ENCODE data around the gene ELK1. TPM values are rescaled to one million over a fixed set of nuclear protein-coding genes. Genes with fewer than 3 reads are reported as not detected.

Gene ELK1
- total RNA-seq, 1 donor from 2014 or later, result 40.9 TPM

DNA sequence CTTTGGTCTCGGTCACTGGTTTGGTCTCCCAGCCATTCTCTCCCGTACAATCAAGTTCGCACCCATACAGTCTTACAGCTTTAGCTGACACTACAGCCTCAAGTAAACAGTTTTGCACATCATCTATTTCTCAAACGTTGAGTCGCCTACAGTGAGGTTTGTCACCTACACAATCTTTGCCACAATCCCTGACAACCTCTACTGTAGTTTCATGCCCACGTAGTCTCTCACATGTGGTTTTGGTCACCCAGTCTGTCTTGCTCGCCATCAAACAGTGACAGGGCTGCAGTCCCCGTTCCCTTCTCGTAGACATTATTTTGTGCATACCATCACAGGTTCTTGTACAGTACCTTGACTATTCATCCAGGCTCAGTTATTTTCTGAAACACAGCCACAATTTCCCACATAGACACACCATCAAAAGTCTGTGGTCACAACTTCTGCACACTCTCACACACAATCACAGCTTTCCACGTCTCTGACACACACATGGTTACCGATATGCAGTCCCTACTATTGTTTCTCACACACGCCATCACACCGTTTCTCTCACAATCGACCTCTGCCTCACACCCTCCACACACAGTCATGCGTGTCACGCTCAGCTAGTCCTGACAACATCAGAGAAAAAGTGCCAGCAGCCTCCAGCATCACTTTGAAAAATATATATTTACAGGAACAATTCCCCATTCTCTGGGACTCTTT is 15.3 kb downstream of the ELK1 start:
- Mint-ChIP-seq H3K9me3 (ENCODE audit: unreplicated experiment) (peaks cover 5% of the 10 kb centered on the region), H3K4me3 (ENCODE audit: unreplicated experiment) (no peak overlapping the region), H3K36me3 (ENCODE audit: unreplicated experiment) (peaks cover 20% of the 10 kb centered on the region), H3K27me3 (ENCODE audit: unreplicated experiment) (no peaks in the 10 kb centered on the region), H3K4me1 (ENCODE audit: unreplicated experiment) (no peaks in the 10 kb centered on the region), H3K27ac (ENCODE audit: unreplicated experiment) (no peak overlapping the region)
- TF ChIP-seq, protein P1, sequence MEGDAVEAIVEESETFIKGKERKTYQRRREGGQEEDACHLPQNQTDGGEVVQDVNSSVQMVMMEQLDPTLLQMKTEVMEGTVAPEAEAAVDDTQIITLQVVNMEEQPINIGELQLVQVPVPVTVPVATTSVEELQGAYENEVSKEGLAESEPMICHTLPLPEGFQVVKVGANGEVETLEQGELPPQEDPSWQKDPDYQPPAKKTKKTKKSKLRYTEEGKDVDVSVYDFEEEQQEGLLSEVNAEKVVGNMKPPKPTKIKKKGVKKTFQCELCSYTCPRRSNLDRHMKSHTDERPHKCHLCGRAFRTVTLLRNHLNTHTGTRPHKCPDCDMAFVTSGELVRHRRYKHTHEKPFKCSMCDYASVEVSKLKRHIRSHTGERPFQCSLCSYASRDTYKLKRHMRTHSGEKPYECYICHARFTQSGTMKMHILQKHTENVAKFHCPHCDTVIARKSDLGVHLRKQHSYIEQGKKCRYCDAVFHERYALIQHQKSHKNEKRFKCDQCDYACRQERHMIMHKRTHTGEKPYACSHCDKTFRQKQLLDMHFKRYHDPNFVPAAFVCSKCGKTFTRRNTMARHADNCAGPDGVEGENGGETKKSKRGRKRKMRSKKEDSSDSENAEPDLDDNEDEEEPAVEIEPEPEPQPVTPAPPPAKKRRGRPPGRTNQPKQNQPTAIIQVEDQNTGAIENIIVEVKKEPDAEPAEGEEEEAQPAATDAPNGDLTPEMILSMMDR (IDR thresholded peaks at IDR 0.05), result no peak
- no peak for DNase-seq (ENCODE audit: extremely low spot score, unreplicated experiment)

DNA sequence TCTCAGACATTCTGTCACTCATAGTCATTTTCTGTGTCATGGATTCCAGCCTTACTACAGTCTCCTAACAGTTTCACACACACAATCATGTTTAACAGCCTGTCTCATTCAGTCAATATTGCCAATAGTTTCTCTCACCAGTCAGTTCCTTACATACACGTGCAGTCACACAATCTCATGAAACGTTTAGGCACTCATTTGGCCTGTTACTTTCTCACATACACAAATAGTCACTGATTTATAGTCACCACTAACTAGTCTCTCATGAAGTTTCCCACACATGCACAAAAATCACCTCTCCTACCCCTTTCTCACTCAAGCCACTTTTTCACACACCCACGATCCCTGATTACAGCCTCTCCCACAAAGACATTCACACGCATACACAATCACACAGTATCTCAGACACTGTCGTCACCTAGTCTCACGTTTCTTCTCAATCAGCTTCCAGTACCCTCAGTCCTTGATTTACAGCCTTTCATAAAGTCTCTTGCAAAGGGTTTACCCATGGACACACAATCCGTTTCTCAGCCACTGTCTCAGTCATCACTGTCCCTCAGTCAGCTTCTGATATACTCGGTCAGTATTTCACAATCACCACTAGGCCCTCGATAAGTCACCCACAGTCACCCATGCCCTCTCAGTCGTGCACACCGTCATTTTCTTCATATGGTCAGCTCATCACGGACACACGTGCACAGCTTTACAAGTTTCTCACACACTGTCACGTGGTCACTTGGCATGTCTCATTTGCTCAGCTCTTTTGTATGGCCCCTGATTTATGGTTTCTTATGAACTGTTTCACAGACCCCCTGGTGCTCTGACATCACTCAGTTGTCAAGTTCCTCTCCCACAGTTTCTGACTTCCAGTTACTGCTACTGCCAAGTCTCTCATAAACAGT is 16.4 kb downstream of the ELK1 start:
- Mint-ChIP-seq H3K36me3 (ENCODE audit: unreplicated experiment) (peaks cover 13% of the 10 kb centered on the region), H3K27ac (ENCODE audit: unreplicated experiment) (no peak overlapping the region), H3K9me3 (ENCODE audit: unreplicated experiment) (no peaks in the 10 kb centered on the region), H3K27me3 (ENCODE audit: unreplicated experiment) (no peaks in the 10 kb centered on the region), H3K4me3 (ENCODE audit: unreplicated experiment) (no peak overlapping the region), H3K4me1 (ENCODE audit: unreplicated experiment) (no peaks in the 10 kb centered on the region)
- DNase-seq (ENCODE audit: extremely low spot score, unreplicated experiment), result no peak
- TF ChIP-seq, protein P1 (IDR thresholded peaks at IDR 0.05), result no peak

DNA sequence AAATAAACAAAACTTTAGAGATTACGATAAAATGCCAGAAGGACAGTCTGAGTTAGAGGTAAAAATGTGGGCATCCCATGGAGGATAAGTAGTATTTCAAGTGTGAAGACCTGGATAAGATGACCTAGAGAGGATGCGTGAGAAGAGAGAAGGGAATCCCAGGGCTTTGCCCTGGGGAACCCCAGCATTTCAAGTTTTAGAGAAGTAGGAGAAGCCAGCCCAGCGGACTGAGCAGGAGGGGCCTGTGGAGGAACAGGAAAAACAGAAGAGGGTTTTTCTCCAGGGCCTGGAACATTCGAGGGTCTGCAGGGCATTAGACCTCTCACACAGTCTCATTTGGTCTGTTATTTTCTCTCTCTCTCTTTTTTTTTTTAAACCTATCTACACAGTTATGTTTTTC is 17.7 kb downstream of the ELK1 start:
- peaks cover 10% of the 10 kb centered on the region for H3K36me3 Mint-ChIP-seq (ENCODE audit: unreplicated experiment)
- no peak overlapping the region for H3K4me3 Mint-ChIP-seq (ENCODE audit: unreplicated experiment)

DNA sequence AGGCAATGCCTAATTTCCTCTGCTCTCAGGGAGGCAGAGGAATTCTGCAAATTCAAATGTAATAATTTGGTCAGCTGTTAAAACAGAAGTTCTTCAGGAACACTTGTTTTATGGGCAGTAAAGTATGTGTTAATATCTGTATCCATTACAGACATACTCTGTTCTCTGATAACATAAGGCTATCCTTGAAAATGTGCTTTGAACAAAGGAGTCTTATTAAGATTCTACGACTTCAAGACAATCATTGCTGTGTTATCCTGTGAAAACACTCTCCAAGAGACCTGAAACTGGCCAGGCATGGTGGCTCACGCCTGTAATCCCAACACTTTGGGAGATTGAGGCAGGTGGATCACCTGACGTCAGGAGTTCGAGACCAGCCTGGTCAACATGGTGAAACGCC is 18.7 kb downstream of the ELK1 start:
- Mint-ChIP-seq H3K4me1 (ENCODE audit: unreplicated experiment) (no peaks in the 10 kb centered on the region), H3K36me3 (ENCODE audit: unreplicated experiment) (peaks cover 4% of the 10 kb centered on the region), H3K4me3 (ENCODE audit: unreplicated experiment) (no peak overlapping the region), H3K9me3 (ENCODE audit: unreplicated experiment) (no peaks in the 10 kb centered on the region), H3K27me3 (ENCODE audit: unreplicated experiment) (no peaks in the 10 kb centered on the region), H3K27ac (ENCODE audit: unreplicated experiment) (no peak overlapping the region)
- DNase-seq (ENCODE audit: extremely low spot score, unreplicated experiment), result no peak
- TF ChIP-seq, protein P1 (IDR thresholded peaks at IDR 0.05), result no peak

More for the DNA sequence above, 17.7 kb downstream of the ELK1 start:
- no peaks in the 10 kb centered on the region for H3K4me1 Mint-ChIP-seq (ENCODE audit: unreplicated experiment)
- TF ChIP-seq, protein P1 (IDR thresholded peaks at IDR 0.05), result no peak
- no peak for DNase-seq (ENCODE audit: extremely low spot score, unreplicated experiment)
- H3K9me3 Mint-ChIP-seq (ENCODE audit: unreplicated experiment), result no peaks in the 10 kb centered on the region
- H3K27ac Mint-ChIP-seq (ENCODE audit: unreplicated experiment), result no peak overlapping the region
- no peaks in the 10 kb centered on the region for H3K27me3 Mint-ChIP-seq (ENCODE audit: unreplicated experiment)
